Transverse colon (tissue), 4 donors: ENCODE data around the gene TLR7. TPM values are rescaled to one million over a fixed set of nuclear protein-coding genes. Genes with fewer than 3 reads are reported as not detected.

Experiments
- DNase-seq: peaks from one replicate; pipeline ENCODE4 v3.0.0-alpha.2; 2019
- H3K27ac ChIP-seq, 4 donors: fragments of 200-600 bp; sonication (generic); 2 replicates each; pipeline ENCODE4 v1.5.1; 2016 to 2018; ENCODE audit warnings: inconsistent platforms in 4 of 4
- H3K27me3 ChIP-seq: fragments of 200-600 bp; sonication (generic); 2 replicates; pipeline ENCODE4 v1.5.1; 2017; ENCODE audit warnings: inconsistent platforms
- H3K36me3 ChIP-seq, 4 donors: fragments of 200-600 bp; sonication (generic); 2 replicates each; pipeline ENCODE4 v1.5.1; 2017 to 2019; ENCODE audit warnings: inconsistent platforms in 4 of 4
- H3K4me1 ChIP-seq, 4 donors: fragments of 200-600 bp; sonication (generic); 2 replicates each; pipeline ENCODE4 v1.5.1; 2017 to 2020; ENCODE audit warnings: inconsistent platforms in 4 of 4
- H3K4me3 ChIP-seq, 4 donors: fragments of 200-600 bp; sonication (generic); 1 replicate in 1 of 4; 2 replicates in 3 of 4; pipeline versions ENCODE4 v1.5.1 to v1.6.1; 2017 to 2019; ENCODE audit warnings: inconsistent platforms in 4 of 4
- H3K9me3 ChIP-seq, 2 donors: fragments of 200-600 bp; sonication (generic); 2 replicates each; pipeline ENCODE4 v1.5.1; 2017 to 2019; ENCODE audit warnings: inconsistent platforms in 2 of 2
- EP300 ChIP-seq: sonication (generic); formaldehyde crosslinking; IDR thresholded peaks from one replicate; pipeline ENCODE4 v1.6.1; 2017; ENCODE audit warnings: antibody characterized with exemption, low read depth
- POLR2A ChIP-seq: fragments of 450-650 bp; IDR thresholded peaks from one replicate; pipeline ENCODE4 v1.6.1; 2016; ENCODE audit warnings: antibody characterized with exemption, mild to moderate bottlenecking, moderate library complexity
- POLR2AphosphoS5 ChIP-seq, 3 donors: sonication (generic); formaldehyde crosslinking; IDR thresholded peaks; one replicate each; pipeline ENCODE4 v1.6.1; 2016; ENCODE audit warnings: antibody characterized with exemption in 3 of 3
- WGBS, 2 donors: methylation state at CpG; one replicate each; pipeline ENCODE4 v1.1.5; 2018; ENCODE audit warnings: low coverage in 1 of 2; 5-methylcytosine and 5-hydroxymethylcytosine counted together
- in situ Hi-C, 4 donors: fragments of 200-750 bp; cut with MboI; loops; one replicate each; pipeline versions ENCODE4 v1.15.0 to v1.15.1; 2017; ENCODE audit warnings: low sequenced_read_pairs in 3 of 4, low pct_ligation_motif_present in 1 of 4, low pct_unique_long_range_greater_than_20kb in 1 of 4
- intact Hi-C: fragments of 100-400 bp; cut with DNase I; formaldehyde crosslinking; loops from one replicate; pipeline ENCODE4 v1.15.1; 2023; ENCODE audit warnings: low total_unique reads
- total RNA-seq, 4 donors: library from RNA; depleted of rRNA; stranded (reverse); fragments of >200 nt; gene quantifications; one replicate each; pipeline ENCODE4 v1.1.0, GENCODE V29; 2016
- TF ChIP-seq, protein P1 (sequence below), 5 experiments: fragments of 200-600 bp in 3 of 5; fragments of 450-650 bp in 2 of 5; sonication (generic) in 3 of 5; IDR thresholded peaks; 1 replicate in 2 of 5; 2 replicates in 3 of 5; pipeline ENCODE4 v1.5.1; 2016 to 2017; ENCODE audit warnings: antibody characterized with exemption in 5 of 5, inconsistent platforms in 3 of 5, mild to moderate bottlenecking in 2 of 5, moderate library complexity in 1 of 5

Gene TLR7
- under 1 TPM in 3 of 4 donors, not detected in 1; 0.27 to 0.95 (median 0.75) TPM for total RNA-seq

DNA sequence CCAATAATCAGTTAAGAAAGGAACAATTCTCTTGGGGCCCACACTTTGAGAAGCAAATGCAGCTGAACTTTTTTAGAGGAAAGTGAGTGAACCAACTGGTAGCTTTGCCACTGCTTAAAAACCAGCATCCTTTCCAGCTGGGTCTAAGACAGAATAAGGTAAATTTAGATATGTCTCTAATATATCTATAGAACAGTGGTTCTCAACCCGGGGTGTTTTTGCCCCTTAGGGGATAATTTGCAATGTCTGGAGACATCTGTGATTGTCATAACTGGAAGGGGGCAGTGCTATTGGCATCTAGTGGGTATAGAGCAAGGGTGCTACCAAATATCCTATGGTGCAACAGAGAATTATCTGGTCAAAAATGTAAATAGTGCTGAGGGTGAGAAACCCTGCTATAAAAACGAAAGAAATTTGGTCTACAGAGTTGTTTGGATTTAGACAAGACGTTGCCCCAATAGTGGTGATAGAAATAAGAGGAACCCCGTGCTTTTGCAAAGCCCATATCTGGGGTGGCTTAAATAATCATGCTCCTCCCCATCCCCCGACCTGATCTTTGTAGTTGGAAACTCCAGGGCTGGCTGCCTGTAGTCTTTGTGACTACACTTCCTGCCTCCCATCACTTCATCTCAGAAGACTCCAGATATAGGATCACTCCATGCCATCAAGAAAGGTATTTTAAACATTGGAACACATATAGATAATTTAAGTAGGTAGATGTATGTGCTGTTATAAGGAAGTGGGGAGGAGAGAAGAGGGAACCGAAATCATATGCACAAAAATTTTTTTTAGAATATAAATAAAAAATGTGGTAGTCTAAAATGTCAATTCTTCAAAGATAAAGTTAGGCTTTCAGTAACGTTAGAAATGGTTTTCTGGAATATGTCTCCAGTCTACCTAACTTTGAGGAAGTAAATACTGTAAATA, at the start of gene TLR7:
TLR7 (plus strand) TSS at position 622 of the 927 bp plus-strand sequence. CDS start 507 bp downstream, outside the sequence.
- WGBS, 2 donors, result 55 to 68% methylated on average over 4 to 7 of the region's 7 CpGs
- H3K4me3 ChIP-seq, result no peak within 1 kb of the TSS
- intact Hi-C loops, result no loop called here

DNA sequence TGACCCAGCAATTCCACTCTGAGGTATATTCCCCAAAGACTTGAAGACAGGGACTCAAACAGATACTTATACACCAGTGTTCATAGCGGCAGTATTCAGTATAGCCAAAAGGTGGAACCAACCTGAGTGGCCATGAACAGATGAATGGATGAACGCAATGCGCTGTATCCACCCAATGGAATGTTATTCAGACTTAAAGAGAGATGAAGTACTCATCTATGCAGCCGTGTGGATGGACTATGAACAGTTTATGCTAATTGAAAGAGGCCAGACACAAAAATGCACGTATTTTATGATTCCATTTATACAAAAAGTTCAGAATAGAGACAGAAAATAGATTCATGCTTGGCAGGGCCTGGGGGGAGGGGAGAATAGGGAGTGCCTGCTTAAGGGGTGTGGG, 49.3 kb upstream of the TLR7 start:
- H3K4me3 ChIP-seq, result no peak overlapping the region
- 53 to 80% methylated on average over 1 to 5 of the region's 5 CpGs for WGBS, 2 donors
- no peaks in the 10 kb centered on the region for H3K27me3 ChIP-seq
- H3K27ac ChIP-seq, result no peak overlapping the region
- DNase-seq, result no peak
- intact Hi-C loops, result loop anchor here (10.0 kb wide), 1 partner anchor 77 kb away; no protein-coding TSS in a partner anchor
- H3K36me3 ChIP-seq, result no peaks in the 10 kb centered on the region
- H3K9me3 ChIP-seq, result no peaks in the 10 kb centered on the region
- no peak for TF ChIP-seq POLR2A
- TF ChIP-seq EP300, result no peak
- TF ChIP-seq, protein P1, sequence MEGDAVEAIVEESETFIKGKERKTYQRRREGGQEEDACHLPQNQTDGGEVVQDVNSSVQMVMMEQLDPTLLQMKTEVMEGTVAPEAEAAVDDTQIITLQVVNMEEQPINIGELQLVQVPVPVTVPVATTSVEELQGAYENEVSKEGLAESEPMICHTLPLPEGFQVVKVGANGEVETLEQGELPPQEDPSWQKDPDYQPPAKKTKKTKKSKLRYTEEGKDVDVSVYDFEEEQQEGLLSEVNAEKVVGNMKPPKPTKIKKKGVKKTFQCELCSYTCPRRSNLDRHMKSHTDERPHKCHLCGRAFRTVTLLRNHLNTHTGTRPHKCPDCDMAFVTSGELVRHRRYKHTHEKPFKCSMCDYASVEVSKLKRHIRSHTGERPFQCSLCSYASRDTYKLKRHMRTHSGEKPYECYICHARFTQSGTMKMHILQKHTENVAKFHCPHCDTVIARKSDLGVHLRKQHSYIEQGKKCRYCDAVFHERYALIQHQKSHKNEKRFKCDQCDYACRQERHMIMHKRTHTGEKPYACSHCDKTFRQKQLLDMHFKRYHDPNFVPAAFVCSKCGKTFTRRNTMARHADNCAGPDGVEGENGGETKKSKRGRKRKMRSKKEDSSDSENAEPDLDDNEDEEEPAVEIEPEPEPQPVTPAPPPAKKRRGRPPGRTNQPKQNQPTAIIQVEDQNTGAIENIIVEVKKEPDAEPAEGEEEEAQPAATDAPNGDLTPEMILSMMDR (IDR thresholded peaks at IDR 0.05), result no peak
- TF ChIP-seq POLR2AphosphoS5 (IDR thresholded peaks at IDR 0.05), result no peak
- in situ Hi-C loops, result loop anchor here in 2 of 4 donors (25.0 kb wide), 2 partner anchors 95 to 695 kb away; partner anchors contain the start of gene TLR8 (in 1 of the 2)
- no peaks in the 10 kb centered on the region for H3K4me1 ChIP-seq

More for the DNA sequence above, at the start of gene TLR7:
- no peaks in the 10 kb centered on the region for H3K27me3 ChIP-seq
- H3K4me1 ChIP-seq, result no peaks in the 10 kb centered on the region
- H3K27ac ChIP-seq, result peak within 1 kb of the TSS in 1 of 4 donors; percentile 8
- in situ Hi-C loops, result no loop called here
- H3K9me3 ChIP-seq, result no peaks in the 10 kb centered on the region
- no peak for DNase-seq
- H3K36me3 ChIP-seq, result no peaks in the 10 kb centered on the region
- TF ChIP-seq POLR2AphosphoS5 (IDR thresholded peaks at IDR 0.05), result no peak
- TF ChIP-seq POLR2A, result no peak
- TF ChIP-seq EP300, result no peak
- TF ChIP-seq, protein P1 (IDR thresholded peaks at IDR 0.05), result no peak

DNA sequence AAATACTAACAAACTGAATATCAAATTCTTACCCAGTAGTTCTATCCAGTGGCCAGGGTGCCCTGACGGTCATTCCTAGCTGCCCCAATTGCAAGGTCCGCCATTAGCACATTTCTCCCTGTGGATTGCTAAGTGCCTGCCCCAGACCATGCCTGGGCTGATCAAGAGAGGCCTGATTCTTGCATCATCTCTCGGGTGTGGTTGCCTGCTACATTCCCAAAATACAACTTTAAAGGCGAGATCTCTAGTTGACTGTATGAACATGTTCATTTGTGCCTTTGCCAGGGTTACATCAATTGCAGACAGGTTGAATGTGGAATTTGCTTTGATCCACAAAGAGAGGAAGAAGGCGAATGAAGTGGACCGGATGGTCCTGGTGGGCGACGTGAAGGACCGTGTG, 47.6 kb upstream of the TLR7 start:
- Histone ChIP-seq H3K4me3 (no peak overlapping the region), H3K36me3 (no peaks in the 10 kb centered on the region), H3K9me3 (no peaks in the 10 kb centered on the region), H3K27me3 (no peaks in the 10 kb centered on the region), H3K27ac (no peak overlapping the region), H3K4me1 (no peaks in the 10 kb centered on the region)
- no peak for DNase-seq
- in situ Hi-C loops, result loop anchor here in 2 of 4 donors (25.0 kb wide), 2 partner anchors 93 to 693 kb away; partner anchors contain the start of gene TLR8 (in 1 of the 2)
- WGBS, 2 donors, result 91 to 100% methylated on average over 3 to 9 of the region's 9 CpGs
- TF ChIP-seq POLR2A (no peak), POLR2AphosphoS5 (IDR thresholded peaks at IDR 0.05) (no peak), EP300 (no peak)
- TF ChIP-seq, protein P1 (IDR thresholded peaks at IDR 0.05), result no peak
- intact Hi-C loops, result loop anchor here (10.0 kb wide), 1 partner anchor 76 kb away; no protein-coding TSS in a partner anchor

DNA sequence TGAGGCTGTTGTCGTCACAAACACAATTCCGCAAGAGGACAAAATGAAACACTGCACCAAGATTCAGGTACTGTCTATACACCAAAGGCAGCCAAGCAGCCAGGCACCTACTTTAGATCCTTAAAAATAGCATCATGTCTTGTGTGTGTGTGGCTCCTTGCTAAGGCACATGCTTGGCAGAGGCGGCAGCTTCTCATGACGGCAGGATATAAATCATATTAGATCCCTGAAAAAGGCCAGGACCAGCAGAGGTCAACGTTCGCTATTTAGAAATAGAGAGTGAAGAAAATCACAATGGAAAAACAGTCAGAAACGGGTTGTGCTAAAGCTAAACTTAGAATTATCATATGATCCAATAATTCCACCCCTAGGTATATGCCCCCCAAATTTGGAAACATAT, 46.1 kb upstream of the TLR7 start:
- intact Hi-C loops, result no loop called here
- 90% methylated on average over 7 of the region's 7 CpGs; no CpG with 5 or more reads in 1 of the 2 donors for WGBS, 2 donors

More for the DNA sequence above, 46.1 kb upstream of the TLR7 start:
- H3K4me1 ChIP-seq, result no peaks in the 10 kb centered on the region
- TF ChIP-seq, protein P1 (IDR thresholded peaks at IDR 0.05), result no peak
- TF ChIP-seq POLR2AphosphoS5 (IDR thresholded peaks at IDR 0.05), result no peak
- no peak for TF ChIP-seq EP300
- no peak for TF ChIP-seq POLR2A
- no peak overlapping the region for H3K4me3 ChIP-seq
- H3K27me3 ChIP-seq, result no peaks in the 10 kb centered on the region
- DNase-seq, result no peak
- H3K9me3 ChIP-seq, result no peaks in the 10 kb centered on the region
- in situ Hi-C loops, result loop anchor here in 3 of 4 donors (10.0 to 25.0 kb wide), 3 partner anchors 74 to 692 kb away; partner anchors contain the start of gene TLR8 (in 1 of the 3)
- no peaks in the 10 kb centered on the region for H3K36me3 ChIP-seq
- no peak overlapping the region for H3K27ac ChIP-seq
